Activated CD8-positive, alpha-beta T cell treated with anti-CD3 and anti-CD28 coated beads, Interleukin-2, amount 10 ng/mL, durations not matched to agents 7 days and 5 days (primary cell): Measurements from ENCODE around the gene NOTCH1. TPM values are rescaled to one million over a fixed set of nuclear protein-coding genes. Genes with fewer than 3 reads are reported as not detected.

Source experiments
- ATAC-seq: fragments of 150-1000 bp; cut with Tn5 transposase; one replicate; pipeline ENCODE4 v1.10.0; 2021; ENCODE audit warnings: moderate library complexity
- CTCF ChIA-PET: fragments of 350-600 bp; sonication (Branson Sonifier 250); formaldehyde crosslinking; loops from one replicate; lab custom pipeline; 2021; ENCODE audit warnings: antibody characterized with exemption; lab: Charles Lee
- POLR2A ChIA-PET: fragments of 350-600 bp; sonication (Branson Sonifier 250); formaldehyde crosslinking; loops from one replicate; lab custom pipeline; 2021; ENCODE audit warnings: antibody characterized with exemption; lab: Charles Lee
- DNase-seq: peaks from one replicate; pipeline ENCODE4 v3.0.0-alpha.2; 2020
- H3K27ac Mint-ChIP-seq: one replicate; pipeline ENCODE4 v1.8.0; 2021; ENCODE audit warnings: mild to moderate bottlenecking, mixed read lengths
- H3K27me3 Mint-ChIP-seq: one replicate; pipeline ENCODE4 v1.8.0; 2021; ENCODE audit warnings: low read depth, mixed read lengths
- H3K36me3 Mint-ChIP-seq: one replicate; pipeline ENCODE4 v1.8.0; 2021; ENCODE audit warnings: low read depth, mixed read lengths
- H3K4me1 Mint-ChIP-seq: one replicate; pipeline ENCODE4 v1.8.0; 2021; ENCODE audit warnings: low read depth, mixed read lengths
- H3K4me3 Mint-ChIP-seq: one replicate; pipeline ENCODE4 v1.8.0; 2021; ENCODE audit warnings: mild to moderate bottlenecking, mixed read lengths
- H3K9me3 Mint-ChIP-seq: one replicate; pipeline ENCODE4 v1.8.0; 2022; ENCODE audit warnings: mixed read lengths; ENCODE audit not compliant: insufficient read depth
- microRNA-seq: library from miRNA; unstranded; fragments of <30 nt; microRNA quantifications from one replicate; pipeline ENCODE4 v1.2.0, GENCODE V29; 2022
- total RNA-seq, 2 experiments: library from RNA; stranded (reverse); gene quantifications; one replicate each; pipeline ENCODE4 v1.2.3, GENCODE V29; 2021

The NOTCH1 gene
- total RNA-seq, 2 experiments from 2014 or later, result 86.6 to 94.1 TPM

DNA sequence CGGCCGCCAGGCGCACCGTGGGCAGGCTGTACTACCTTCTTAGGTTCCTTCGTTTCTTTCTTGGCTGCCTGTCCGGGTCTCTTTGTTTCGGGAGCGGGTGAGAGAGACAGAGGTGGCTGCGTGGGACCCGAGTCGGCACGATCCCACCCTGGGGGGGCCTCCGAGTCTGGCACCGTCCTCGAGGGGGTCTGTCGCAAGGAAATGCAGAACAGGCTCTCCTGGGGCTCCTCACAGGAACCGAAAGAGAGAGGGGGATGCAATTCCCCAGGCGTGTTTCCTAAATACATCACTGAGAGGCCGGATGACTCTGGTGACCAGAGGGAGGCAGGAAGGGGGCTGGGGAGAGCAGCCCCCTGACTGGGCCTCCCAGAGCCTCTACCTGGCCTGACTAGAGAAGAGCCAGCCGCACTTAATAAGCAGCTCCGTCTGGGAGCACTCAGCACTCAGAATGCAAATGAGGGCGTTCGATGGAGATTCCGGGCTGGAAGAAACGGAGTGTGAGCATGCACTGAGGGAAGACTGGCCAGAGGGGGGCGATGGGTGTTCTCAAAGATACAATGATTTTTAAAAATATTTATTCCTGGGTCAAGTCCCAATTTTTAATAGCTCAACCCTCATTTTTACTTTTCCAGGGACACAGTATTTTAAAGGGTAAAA is 94.5 kb downstream of the NOTCH1 start:
- ChIA-PET POLR2A (no interaction called here), CTCF (no interaction called here)
- Mint-ChIP-seq H3K9me3 (no peaks in the 10 kb centered on the region), H3K27me3 (no peaks in the 10 kb centered on the region), H3K36me3 (peaks cover 62% of the 10 kb centered on the region), H3K4me3 (no peak overlapping the region), H3K27ac (no peak overlapping the region), H3K4me1 (no peaks in the 10 kb centered on the region)
- ATAC-seq (no peak), DNase-seq (no peak)

- no peaks in the 10 kb centered on the region for H3K4me1 Mint-ChIP-seq
- ChIA-PET CTCF (interaction anchor here (1.3 kb wide), 1 partner anchor 8 kb away, joined by 4 read pairs; no protein-coding TSS in a partner anchor), POLR2A (no interaction called here)
- H3K4me3 Mint-ChIP-seq, result no peak overlapping the region
- H3K27ac Mint-ChIP-seq, result no peak overlapping the region
- DNase-seq, result no peak
- peaks cover 54% of the 10 kb centered on the region for H3K36me3 Mint-ChIP-seq
- ATAC-seq, result no peak
- H3K9me3 Mint-ChIP-seq, result no peaks in the 10 kb centered on the region
- no peaks in the 10 kb centered on the region for H3K27me3 Mint-ChIP-seq
These were observed 97.2 kb downstream of the NOTCH1 start for GRCh38 chr9:136448655-136449054.

DNA sequence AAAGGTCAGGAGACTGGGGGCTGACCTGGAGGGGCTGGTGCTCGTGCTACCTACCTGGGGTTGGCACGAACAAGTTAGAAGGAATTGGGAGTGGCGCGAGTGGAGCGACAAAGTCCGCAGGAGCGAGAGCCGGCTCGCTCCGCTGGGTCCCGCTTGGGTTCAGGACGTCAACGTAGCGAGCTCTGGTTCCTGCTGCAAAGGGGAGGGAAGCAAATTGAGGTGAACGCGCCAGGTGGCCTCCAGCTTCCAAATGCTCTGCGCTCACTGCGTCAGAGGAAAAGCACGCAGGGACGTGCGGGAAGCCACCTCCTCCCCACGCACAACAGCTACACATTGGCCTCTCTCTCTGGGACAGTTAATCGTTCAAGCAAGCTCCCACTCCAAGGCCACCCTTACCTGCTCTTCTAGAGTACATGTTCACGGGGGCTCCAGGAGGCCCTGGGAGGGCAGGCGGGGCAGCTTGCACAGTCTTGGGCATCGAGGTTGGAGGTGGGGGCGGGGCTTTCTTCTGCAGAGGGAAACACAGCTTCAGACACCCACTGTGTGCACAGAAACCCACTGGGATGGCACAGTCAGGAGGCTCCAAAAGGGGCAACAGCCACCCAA is 98.6 kb downstream of the NOTCH1 start:
- Mint-ChIP-seq H3K27ac (peak overlapping the region; percentile 4), H3K36me3 (peaks cover 55% of the 10 kb centered on the region), H3K4me3 (no peak overlapping the region), H3K4me1 (no peaks in the 10 kb centered on the region), H3K9me3 (no peaks in the 10 kb centered on the region), H3K27me3 (no peaks in the 10 kb centered on the region)
- ChIA-PET POLR2A (no interaction called here), CTCF (interaction anchor here (0.6 kb wide), 1 partner anchor 23 kb away, joined by 3 read pairs; no protein-coding TSS in a partner anchor)
- ATAC-seq (no peak), DNase-seq (no peak)

DNA sequence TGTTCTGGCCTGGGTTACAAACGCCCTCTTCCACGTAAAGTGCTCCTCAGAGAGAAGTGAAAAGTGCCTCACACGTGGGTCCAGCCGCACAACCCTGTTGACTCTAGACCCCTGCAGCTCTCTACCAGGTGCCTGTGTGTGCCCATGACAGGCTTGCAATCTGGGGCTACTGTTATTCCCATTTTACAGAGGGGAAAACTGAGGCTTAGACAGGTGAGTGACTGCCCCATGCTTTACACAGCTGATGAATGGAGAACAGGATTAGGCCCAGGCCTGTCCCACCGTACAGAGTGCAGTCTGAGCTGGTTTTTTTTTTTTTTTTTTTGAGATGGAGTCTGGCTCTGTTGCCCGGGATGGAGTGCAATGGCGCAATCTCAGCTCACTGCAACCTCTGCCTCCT is 100.0 kb downstream of the NOTCH1 start:
- DNase-seq (no peak), ATAC-seq (no peak)
- H3K4me1 Mint-ChIP-seq, result no peaks in the 10 kb centered on the region
- H3K27me3 Mint-ChIP-seq, result no peaks in the 10 kb centered on the region
- H3K27ac Mint-ChIP-seq, result no peak overlapping the region
- ChIA-PET POLR2A (no interaction called here), CTCF (interaction anchor here (1.6 kb wide), 1 partner anchor 82 kb away, joined by 5 read pairs; the partner anchor contains the start of gene DNLZ)
- H3K36me3 Mint-ChIP-seq, result peaks cover 57% of the 10 kb centered on the region
- H3K9me3 Mint-ChIP-seq, result no peaks in the 10 kb centered on the region
- H3K4me3 Mint-ChIP-seq, result no peak overlapping the region

Small RNA genes within 50 kb of the gene (microRNA-seq; reads per million reads assigned to microRNA genes)
- gene MIR4673 (not detected), gene MIR4674 (1.7 reads per million)

Other genes starting within 250 kb of the NOTCH1 start
- gene CCDC187, start 242.0 kb downstream of the NOTCH1 start, total RNA-seq, result not detected
- 1 to 10 TPM; 1.8 to 2.3 TPM for gene GPSM1, start 218.5 kb downstream of the NOTCH1 start, total RNA-seq
- 10 to 100 TPM; 20.4 to 21.6 TPM for gene DNLZ, start 182.3 kb downstream of the NOTCH1 start, total RNA-seq
- 1 to 10 TPM; 1.3 to 1.4 TPM for gene CARD9, start 172.4 kb downstream of the NOTCH1 start, total RNA-seq
- 1 to 10 TPM; 9.5 to 9.6 TPM for gene SNAPC4, start 145.9 kb downstream of the NOTCH1 start, total RNA-seq
- gene ENTR1, start 135.4 kb downstream of the NOTCH1 start, total RNA-seq, result 10 to 100 TPM; 52.8 to 54.3 TPM
- gene PMPCA, start 135.4 kb downstream of the NOTCH1 start, total RNA-seq, result 10 to 100 TPM; 56.5 to 57.5 TPM
- 10 to 100 TPM; 16.8 to 18.2 TPM for gene INPP5E, start 106.2 kb downstream of the NOTCH1 start, total RNA-seq
- gene SEC16A, start 63.0 kb downstream of the NOTCH1 start, total RNA-seq, result 10 to 100 TPM; 86.8 to 89.2 TPM
- 1 to 10 TPM; 1.9 TPM for gene EGFL7, start 116.9 kb upstream of the NOTCH1 start, total RNA-seq
- gene AGPAT2, start 141.4 kb upstream of the NOTCH1 start, total RNA-seq, result 10 to 100 TPM; 32.7 to 33.7 TPM
- under 1 TPM in 1 of 2 experiments, not detected in 1; 0.16 TPM for gene DIPK1B, start 166.5 kb upstream of the NOTCH1 start, total RNA-seq
- 1 to 10 TPM; 1.8 to 2.4 TPM for gene LCN10, start 196.9 kb upstream of the NOTCH1 start, total RNA-seq
- not detected for gene LCN6, start 202.5 kb upstream of the NOTCH1 start, total RNA-seq
- gene LCN8, start 212.2 kb upstream of the NOTCH1 start, total RNA-seq, result not detected
- not detected for gene LCN15, start 218.5 kb upstream of the NOTCH1 start, total RNA-seq
- gene TMEM141, start 245.3 kb upstream of the NOTCH1 start, total RNA-seq, result 10 to 100 TPM; 39.9 to 43.2 TPM